Naive B cell (primary cell): ENCODE data around the gene DAB2IP. TPM values are rescaled to one million over a fixed set of nuclear protein-coding genes. Genes with fewer than 3 reads are reported as not detected.
A peak's percentile ranks its signal among the peaks of the same experiment; 100 is the strongest.
"Not testable (repeated sequence)": the region's sequence is repeated elsewhere in the genome, so short reads cannot be mapped to it uniquely, and the experiment has no call there.

ENCODE experiments used
- ATAC-seq, 2 donors: fragments of 150-1000 bp; cut with Tn5 transposase; 2 replicates each; pipeline ENCODE4 v1.10.0; 2021; ENCODE audit warnings: low read depth in 2 of 2, mild to moderate bottlenecking in 2 of 2, moderate library complexity in 2 of 2
- DNase-seq: peaks from one replicate; pipeline ENCODE4 v3.0.0; 2022
- H3K27ac Mint-ChIP-seq, 6 donors: one replicate each; pipeline ENCODE4 v1.8.0; 2020 to 2022; ENCODE audit warnings: mild to moderate bottlenecking in 6 of 6, mixed read lengths in 6 of 6, moderate library complexity in 5 of 6, inconsistent platforms in 2 of 6
- H3K27me3 Mint-ChIP-seq, 3 donors: one replicate each; pipeline ENCODE4 v1.8.0; 2021 to 2022; ENCODE audit warnings: mixed read lengths in 3 of 3, mild to moderate bottlenecking in 1 of 3
- H3K36me3 Mint-ChIP-seq, 2 donors: one replicate each; pipeline ENCODE4 v1.8.0; 2020 to 2022; ENCODE audit warnings: mixed read lengths in 2 of 2, inconsistent platforms in 1 of 2, mild to moderate bottlenecking in 1 of 2
- H3K4me1 Mint-ChIP-seq, 3 donors: one replicate each; pipeline ENCODE4 v1.8.0; 2020 to 2022; ENCODE audit warnings: mixed read lengths in 3 of 3, inconsistent platforms in 1 of 3, mild to moderate bottlenecking in 1 of 3, moderate library complexity in 1 of 3
- H3K4me3 Mint-ChIP-seq, 8 donors: one replicate each; pipeline ENCODE4 v1.8.0; 2020 to 2022; ENCODE audit warnings: mild to moderate bottlenecking in 8 of 8, mixed read lengths in 8 of 8, moderate library complexity in 8 of 8, inconsistent platforms in 2 of 8
- H3K9me3 Mint-ChIP-seq, 7 donors: one replicate each; pipeline ENCODE4 v1.8.0; 2020 to 2022; ENCODE audit warnings: mixed read lengths in 7 of 7, mild to moderate bottlenecking in 5 of 7, inconsistent platforms in 2 of 7, moderate library complexity in 1 of 7
- polyA plus RNA-seq, 6 donors: library from polyadenylated mRNA; unstranded; fragments of 300-500 nt; fragmentation: Illumina TruSeq; gene quantifications; one replicate each; pipeline ENCODE4 v1.2.3, GENCODE V29; 2021; ENCODE audit warnings: low read depth in 6 of 6

DAB2IP gene
- polyA plus RNA-seq, 6 donors from 2014 or later, result not detected

- no peak overlapping the region for H3K4me3 Mint-ChIP-seq
- H3K36me3 Mint-ChIP-seq, result no peaks in the 10 kb centered on the region
- H3K4me1 Mint-ChIP-seq, result peaks cover 0 to 5% (median 0%) of the 10 kb centered on the region in 3 donors
- H3K27me3 Mint-ChIP-seq, result peaks cover 7 to 33% (median 23%) of the 10 kb centered on the region in 3 donors
- no peak for ATAC-seq
- no peak for DNase-seq
- no peaks in the 10 kb centered on the region for H3K9me3 Mint-ChIP-seq
- H3K27ac Mint-ChIP-seq, result peak overlapping the region in 1 of 6 donors; percentile 68
These were observed 89.9 kb downstream of the DAB2IP start for GRCh38 chr9:121741228-121741918.

GRCh38 chr9:121741919-121742283 is 90.5 kb downstream of the DAB2IP start:
- H3K27ac Mint-ChIP-seq, H3K4me3 Mint-ChIP-seq, H3K4me1 Mint-ChIP-seq, ATAC-seq, H3K9me3 Mint-ChIP-seq, H3K36me3 Mint-ChIP-seq, DNase-seq: not testable (repeated sequence)
- H3K27me3 Mint-ChIP-seq, result peaks cover 7 to 28% (median 18%) of the 10 kb centered on the region in 3 donors

GRCh38 chr9:121742923-121743322 is 91.5 kb downstream of the DAB2IP start:
- H3K4me3 Mint-ChIP-seq, result no peak overlapping the region
- H3K9me3 Mint-ChIP-seq, result no peaks in the 10 kb centered on the region
- H3K27ac Mint-ChIP-seq, result peak overlapping the region in 1 of 6 donors; percentile 70
- ATAC-seq, result no peak
- DNase-seq, result no peak
- H3K27me3 Mint-ChIP-seq, result peaks cover 7 to 18% (median 15%) of the 10 kb centered on the region in 3 donors
- H3K4me1 Mint-ChIP-seq, result no peaks in the 10 kb centered on the region
- H3K36me3 Mint-ChIP-seq, result no peaks in the 10 kb centered on the region

GRCh38 chr9:121743441-121744001 is 92.1 kb downstream of the DAB2IP start:
- Mint-ChIP-seq H3K27me3 (peaks cover 5 to 15% (median 14%) of the 10 kb centered on the region in 3 donors), H3K27ac (no peak overlapping the region)

GRCh38 chr9:121744002-121744686 is 92.7 kb downstream of the DAB2IP start:
- Mint-ChIP-seq H3K27me3 (peaks cover 0 to 9% (median 9%) of the 10 kb centered on the region in 3 donors), H3K36me3 (no peaks in the 10 kb centered on the region), H3K9me3 (no peaks in the 10 kb centered on the region), H3K4me1 (peaks cover 0 to 2% (median 0%) of the 10 kb centered on the region in 3 donors), H3K4me3 (no peak overlapping the region), H3K27ac (no peak overlapping the region)
- DNase-seq (no peak), ATAC-seq (peak in 1 of 2 donors; percentile 37)

More at GRCh38 chr9:121743441-121744001, 92.1 kb downstream of the DAB2IP start:
- DNase-seq (no peak), ATAC-seq (no peak)
- Mint-ChIP-seq H3K9me3 (no peaks in the 10 kb centered on the region), H3K4me3 (no peak overlapping the region), H3K36me3 (no peaks in the 10 kb centered on the region), H3K4me1 (peaks cover 0 to under 1% (median 0%) of the 10 kb centered on the region in 3 donors)

- Mint-ChIP-seq H3K4me1 (peaks cover 0 to 2% (median 0%) of the 10 kb centered on the region in 3 donors), H3K4me3 (no peak overlapping the region), H3K36me3 (no peaks in the 10 kb centered on the region), H3K27me3 (peaks cover 0 to 2% (median 2%) of the 10 kb centered on the region in 3 donors), H3K27ac (no peak overlapping the region), H3K9me3 (no peaks in the 10 kb centered on the region)
- ATAC-seq (no peak), DNase-seq (no peak)
These were observed 93.4 kb downstream of the DAB2IP start for GRCh38 chr9:121744687-121745395.

- Mint-ChIP-seq H3K4me1 (peaks cover 0 to 2% (median 0%) of the 10 kb centered on the region in 3 donors), H3K27me3 (no peaks in the 10 kb centered on the region), H3K4me3 (no peak overlapping the region), H3K36me3 (no peaks in the 10 kb centered on the region), H3K9me3 (no peaks in the 10 kb centered on the region), H3K27ac (no peak overlapping the region)
- ATAC-seq (no peak), DNase-seq (no peak)
These were observed 93.9 kb downstream of the DAB2IP start for GRCh38 chr9:121745396-121745695.

GRCh38 chr9:121746411-121746810 is 95.0 kb downstream of the DAB2IP start:
- H3K4me1 Mint-ChIP-seq, result peaks cover 0 to 2% (median 0%) of the 10 kb centered on the region in 3 donors
- no peak overlapping the region for H3K4me3 Mint-ChIP-seq
- H3K27me3 Mint-ChIP-seq, result no peaks in the 10 kb centered on the region
- DNase-seq (no peak), ATAC-seq (no peak)
- no peak overlapping the region for H3K27ac Mint-ChIP-seq
- H3K36me3 Mint-ChIP-seq, result no peaks in the 10 kb centered on the region
- H3K9me3 Mint-ChIP-seq, result no peaks in the 10 kb centered on the region

GRCh38 chr9:121746866-121747265 is 95.4 kb downstream of the DAB2IP start:
- H3K4me3 Mint-ChIP-seq, result no peak overlapping the region
- no peaks in the 10 kb centered on the region for H3K9me3 Mint-ChIP-seq
- no peak for DNase-seq
- peaks cover 0 to 2% (median 0%) of the 10 kb centered on the region in 3 donors for H3K4me1 Mint-ChIP-seq
- no peak for ATAC-seq
- no peaks in the 10 kb centered on the region for H3K27me3 Mint-ChIP-seq
- H3K27ac Mint-ChIP-seq, result no peak overlapping the region
- no peaks in the 10 kb centered on the region for H3K36me3 Mint-ChIP-seq

- peak overlapping the region in 1 of 6 donors; percentile 49 for H3K27ac Mint-ChIP-seq
- H3K9me3 Mint-ChIP-seq, result no peaks in the 10 kb centered on the region
- DNase-seq (no peak), ATAC-seq (no peak)
- H3K27me3 Mint-ChIP-seq, result no peaks in the 10 kb centered on the region
- H3K36me3 Mint-ChIP-seq, result no peaks in the 10 kb centered on the region
- peaks cover 0 to 2% (median 0%) of the 10 kb centered on the region in 3 donors for H3K4me1 Mint-ChIP-seq
- peak overlapping the region in 1 of 8 donors; percentile 13 for H3K4me3 Mint-ChIP-seq
These were observed 96.6 kb downstream of the DAB2IP start for GRCh38 chr9:121748074-121748473.

- no peak overlapping the region for H3K4me3 Mint-ChIP-seq
- no peak for DNase-seq
- peak overlapping the region in 1 of 6 donors; percentile 39 for H3K27ac Mint-ChIP-seq
- peaks cover 0 to 2% (median 0%) of the 10 kb centered on the region in 3 donors for H3K4me1 Mint-ChIP-seq
- H3K9me3 Mint-ChIP-seq, result no peaks in the 10 kb centered on the region
- no peak for ATAC-seq
- H3K27me3 Mint-ChIP-seq, result no peaks in the 10 kb centered on the region
- no peaks in the 10 kb centered on the region for H3K36me3 Mint-ChIP-seq
These were observed 97.4 kb downstream of the DAB2IP start for GRCh38 chr9:121748727-121749423.

- Mint-ChIP-seq H3K4me1 (peaks cover 0 to 2% (median 0%) of the 10 kb centered on the region in 3 donors), H3K9me3 (no peaks in the 10 kb centered on the region), H3K4me3 (no peak overlapping the region), H3K36me3 (no peaks in the 10 kb centered on the region), H3K27me3 (no peaks in the 10 kb centered on the region), H3K27ac (no peak overlapping the region)
- no peak for ATAC-seq
- DNase-seq, result no peak
These were observed 98.2 kb downstream of the DAB2IP start for GRCh38 chr9:121749614-121750013.

- Mint-ChIP-seq H3K4me3 (no peak overlapping the region), H3K36me3 (no peaks in the 10 kb centered on the region), H3K9me3 (no peaks in the 10 kb centered on the region), H3K4me1 (peaks cover 0 to 2% (median 0%) of the 10 kb centered on the region in 3 donors), H3K27me3 (no peaks in the 10 kb centered on the region), H3K27ac (no peak overlapping the region)
- ATAC-seq, result no peak
- no peak for DNase-seq
These were observed 98.9 kb downstream of the DAB2IP start for GRCh38 chr9:121750259-121750714.
